IMR-90 (cell line): ENCODE results near the gene MICALL2. TPM values are rescaled to one million over a fixed set of nuclear protein-coding genes. Genes with fewer than 3 reads are reported as not detected.

ENCODE experiments used
- ATAC-seq: fragments of 200-7000 bp; cut with Tn5 transposase; 2 replicates; pipeline ENCODE4 v1.9.1; 2020; ENCODE audit warnings: low read depth, mild to moderate bottlenecking, moderate library complexity
- BruUV-seq: library from RNA; stranded (reverse); fragments of 400-500 nt; replicated peaks from 2 replicates; lab custom pipeline; 2021; lab: Mats Ljungman, UMichigan
- CTCF ChIA-PET: fragments of 300-600 bp; formaldehyde crosslinking; extraction: SDS; loops from one replicate; lab custom pipeline; 2021; ENCODE audit warnings: antibody characterized with exemption; lab: Yijun Ruan, JAX
- POLR2A ChIA-PET: fragments of 300-600 bp; sonication (Branson Sonifier 250); formaldehyde crosslinking; loops from one replicate; lab custom pipeline; 2022; ENCODE audit warnings: antibody characterized with exemption; ENCODE audit not compliant: unreplicated experiment; lab: Charles Lee
- DNase-seq: peaks from one replicate; pipeline ENCODE4 v3.0.0; 2013
- H2AFZ ChIP-seq: replicated peaks from 2 replicates; pipeline ENCODE3; 2013; ENCODE audit warnings: low read length, mild to moderate bottlenecking; ENCODE audit not compliant: poor library complexity
- H2AK5ac ChIP-seq: 2 replicates; pipeline ENCODE4 v1.6.1; 2013; ENCODE audit warnings: low read depth, low read length, inconsistent platforms
- H2AK9ac ChIP-seq: replicated peaks from 2 replicates; pipeline ENCODE3; 2013; ENCODE audit warnings: mild to moderate bottlenecking, low read depth, low read length, moderate library complexity; ENCODE audit not compliant: poor library complexity
- H2BK120ac ChIP-seq: 2 replicates; pipeline ENCODE4 v1.6.1; 2013; ENCODE audit warnings: low read depth, low read length, inconsistent platforms
- H2BK15ac ChIP-seq: 3 replicates; pipeline ENCODE4 v1.6.1; 2013; ENCODE audit warnings: low read depth, low read length, inconsistent platforms
- H2BK20ac ChIP-seq: 2 replicates; pipeline ENCODE4 v1.6.1; 2013; ENCODE audit warnings: low read depth, mild to moderate bottlenecking, inconsistent platforms, low read length, moderate library complexity
- H2BK5ac ChIP-seq: 2 replicates; pipeline ENCODE4 v1.6.1; 2013; ENCODE audit warnings: mild to moderate bottlenecking, low read depth, low read length, inconsistent platforms; ENCODE audit not compliant: poor library complexity, severe bottlenecking
- H3K14ac ChIP-seq: replicated peaks from 2 replicates; pipeline ENCODE4 v1.6.1; 2013; ENCODE audit warnings: low read depth, low read length, inconsistent platforms
- H3K18ac ChIP-seq: 2 replicates; pipeline ENCODE4 v1.6.1; 2013; ENCODE audit warnings: low read depth, low read length, control low read depth
- H3K23ac ChIP-seq: 2 replicates; pipeline ENCODE4 v1.6.1; 2013; ENCODE audit warnings: low read depth, low read length, inconsistent platforms
- H3K27ac ChIP-seq: 2 replicates; pipeline ENCODE4 v1.5.1; 2013; ENCODE audit warnings: mild to moderate bottlenecking, control low read depth, low read length; ENCODE audit not compliant: insufficient read depth
- H3K27me3 ChIP-seq: 2 replicates; pipeline ENCODE4 v1.6.1; 2013; ENCODE audit warnings: low read length; ENCODE audit not compliant: control insufficient read depth, insufficient read depth
- H3K36me3 ChIP-seq: 2 replicates; pipeline ENCODE4 v1.6.1; 2013; ENCODE audit warnings: low read length, mixed read lengths; ENCODE audit not compliant: control insufficient read depth, insufficient read depth
- H3K4ac ChIP-seq: 2 replicates; pipeline ENCODE4 v1.6.1; 2013; ENCODE audit warnings: low read depth, low read length, inconsistent platforms
- H3K4me1 ChIP-seq: 2 replicates; pipeline ENCODE4 v1.6.1; 2013; ENCODE audit warnings: low read length, mixed read lengths; ENCODE audit not compliant: control insufficient read depth, insufficient read depth
- H3K4me2 ChIP-seq: 2 replicates; pipeline ENCODE4 v1.6.1; 2013; ENCODE audit warnings: low read depth, mild to moderate bottlenecking, control low read depth, low read length, moderate library complexity
- H3K4me3 ChIP-seq: 2 replicates; pipeline ENCODE4 v1.5.1; 2013; ENCODE audit warnings: low read depth, mild to moderate bottlenecking, control low read depth, low read length, moderate library complexity; ENCODE audit not compliant: insufficient read depth
- H3K56ac ChIP-seq: 2 replicates; pipeline ENCODE4 v1.6.1; 2013; ENCODE audit warnings: low read length, inconsistent platforms; ENCODE audit not compliant: insufficient read depth; ENCODE audit errors: extremely low read depth
- H3K79me1 ChIP-seq, 2 experiments: 2 replicates each; pipeline ENCODE4 v1.6.1; 2013; ENCODE audit warnings: low read length in 2 of 2, inconsistent platforms in 1 of 2, low read depth in 1 of 2
- H3K9ac ChIP-seq: 2 replicates; pipeline ENCODE4 v1.6.1; 2013; ENCODE audit warnings: low read depth, low read length, control low read depth
- H3K9me1 ChIP-seq: 2 replicates; pipeline ENCODE4 v1.6.1; 2013; ENCODE audit warnings: low read length, inconsistent platforms; ENCODE audit not compliant: insufficient read depth
- H3K9me3 ChIP-seq: 2 replicates; pipeline ENCODE4 v1.6.1; 2013; ENCODE audit warnings: low read length; ENCODE audit not compliant: control insufficient read depth, insufficient read depth
- H4K20me1 ChIP-seq: 2 replicates; pipeline ENCODE4 v1.6.1; 2013; ENCODE audit warnings: low read length, inconsistent platforms; ENCODE audit not compliant: insufficient read depth
- H4K5ac ChIP-seq: 2 replicates; pipeline ENCODE4 v1.6.1; 2013; ENCODE audit warnings: mild to moderate bottlenecking, low read depth, low read length, control low read depth
- H4K8ac ChIP-seq, 2 experiments: 2 replicates each; pipeline ENCODE4 v1.6.1; 2013; ENCODE audit warnings: low read depth in 2 of 2, low read length in 2 of 2, control low read depth in 1 of 2, inconsistent platforms in 1 of 2
- H4K91ac ChIP-seq: 2 replicates; pipeline ENCODE4 v1.6.1; 2013; ENCODE audit warnings: low read depth, low read length, inconsistent platforms; ENCODE audit not compliant: insufficient read depth
- CTCF ChIP-seq: conservative IDR thresholded peaks from 2 replicates; pipeline ENCODE4 v1.5.1; 2012; ENCODE audit warnings: mild to moderate bottlenecking, low read depth, low read length, improper control_type of control experiment
- RFX5 ChIP-seq: IDR thresholded peaks from 2 replicates; pipeline ENCODE4 v1.8.0; 2012; ENCODE audit warnings: low read depth, mild to moderate bottlenecking, low read length, moderate library complexity
- SMC3 ChIP-seq: fragments of 150-350 bp; IDR thresholded peaks from 2 replicates; pipeline ENCODE4 v1.6.1; 2016; ENCODE audit warnings: low read depth, mild to moderate bottlenecking, antibody characterized with exemption, low read length, moderate library complexity
- WGBS, 2 experiments: methylation state at CpG; one replicate each; pipeline versions ENCODE4 v1.1.5 to v1.1.7; 2013; ENCODE audit warnings: missing lambda C conversion rate in 2 of 2; ENCODE audit not compliant: insufficient read length in 1 of 2; ENCODE audit errors: extremely low coverage in 2 of 2; 5-methylcytosine and 5-hydroxymethylcytosine counted together
- dilution Hi-C: fragments of 300-500 bp; cut with HindIII; formaldehyde crosslinking; loops from one replicate; pipeline ENCODE4 v1.14.3; 2018; ENCODE audit warnings: low sequenced_read_pairs; ENCODE audit not compliant: unreplicated experiment
- in situ Hi-C: fragments of 300-500 bp; cut with MboI; formaldehyde crosslinking; loops from 3 replicates; pipeline ENCODE4 v1.14.3; 2019; ENCODE audit warnings: low sequenced_read_pairs, inconsistent platforms, mixed read lengths
- intact Hi-C: fragments of 100-400 bp; cut with micrococcal nuclease; formaldehyde crosslinking; loops from 2 replicates; pipeline ENCODE4 v1.10.0; 2022
- polyA plus RNA-seq, 3 experiments: library from polyadenylated mRNA; depleted of rRNA; stranded (reverse); fragments of >200 nt; gene quantifications; 2 replicates each; pipeline ENCODE4 v1.2.3, GENCODE V29; 2012; ENCODE audit warnings: low replicate concordance in 1 of 3
- total RNA-seq: library from RNA; depleted of rRNA; stranded (reverse); fragments of >200 nt; gene quantifications from 2 replicates; pipeline ENCODE4 v1.2.3, GENCODE V29; 2012

The MICALL2 gene
- total and polyA plus RNA-seq, 2 of the 4 experiments (the other 2 are of a cell fraction) = 6.6 to 34.1 TPM

GRCh38 chr7:1432411-1433082, 26.7 kb downstream of the MICALL2 start (continued):
- TF ChIP-seq SMC3 = peak; percentile 60

GRCh38 chr7:1431634-1432380, 27.5 kb downstream of the MICALL2 start:
- Histone ChIP-seq H3K4me3 (no peak overlapping the region), H3K36me3 (peaks cover 8% of the 10 kb centered on the region), H3K4ac (no peak overlapping the region), H3K9ac (no peak overlapping the region), H2AK9ac (no peak overlapping the region), H4K5ac (no peak overlapping the region), H3K27ac (no peak overlapping the region), H4K91ac (no peak overlapping the region), H2BK5ac (no peak overlapping the region), H3K9me1 (no peaks in the 10 kb centered on the region), H4K20me1 (peaks cover 10% of the 10 kb centered on the region; the same call in 1 of the 2 replicates), H3K9me3 (no peaks in the 10 kb centered on the region), H3K23ac (no peak overlapping the region), H2AK5ac (no peak overlapping the region), H2BK15ac (no peak overlapping the region), H3K56ac (no peak overlapping the region), H4K8ac (no peak overlapping the region), H3K79me1 (no peaks in the 10 kb centered on the region), H3K27me3 (no peaks in the 10 kb centered on the region), H2AFZ (no peak overlapping the region), H3K18ac (no peak overlapping the region), H2BK120ac (no peak overlapping the region), H2BK20ac (no peak overlapping the region), H3K14ac (no peak overlapping the region), H3K4me1 (no peaks in the 10 kb centered on the region), H3K4me2 (no peak overlapping the region)
- no peak for DNase-seq
- dilution Hi-C loops (no loop called here), in situ Hi-C loops (no loop called here), intact Hi-C loops (loop anchor here (2.0 kb wide), 2 partner anchors 43 to 237 kb away; no protein-coding TSS in a partner anchor)
- no peak for ATAC-seq
- no TSS peak for BruUV-seq
- 53% methylated on average over 4 of the region's 22 CpGs; no CpG with 5 or more reads in 1 of the 2 experiments for WGBS, 2 experiments
- CTCF ChIA-PET = interaction anchor here (1.2 to 1.5 kb wide), 2 partner anchors 9 to 239 kb away, joined by 4 to 5 read pairs; no protein-coding TSS in a partner anchor
- POLR2A ChIA-PET = no interaction called here
- no peak for TF ChIP-seq CTCF
- no peak for TF ChIP-seq RFX5
